HepG2 (cell line): ENCODE data around the gene MEGF6. TPM values are rescaled to one million over a fixed set of nuclear protein-coding genes. Genes with fewer than 3 reads are reported as not detected.

Experiments
- CTCF ChIP-seq: sonication (generic); formaldehyde crosslinking; IDR thresholded peaks from 2 replicates; pipeline ENCODE4 v1.5.0; 2020; ENCODE audit warnings: mild to moderate bottlenecking, missing genetic modification reagents, moderate library complexity
- FOXP4 ChIP-seq: sonication (generic); formaldehyde crosslinking; IDR thresholded peaks from 2 replicates; pipeline ENCODE4 v1.4.0; 2020; ENCODE audit warnings: missing genetic modification reagents
- PRPF4 ChIP-seq: fragments of 200-400 bp; formaldehyde crosslinking; IDR thresholded peaks from 2 replicates; pipeline ENCODE4 v1.6.1; 2016; ENCODE audit warnings: low read length, low read depth; ENCODE audit not compliant: poor library complexity, severe bottlenecking
- ZNF142 ChIP-seq: sonication (generic); formaldehyde crosslinking; IDR thresholded peaks from 2 replicates; pipeline ENCODE4 v1.4.0; 2020; ENCODE audit warnings: missing genetic modification reagents
- ZNF383 ChIP-seq: sonication (generic); formaldehyde crosslinking; IDR thresholded peaks from 2 replicates; pipeline ENCODE4 v1.4.0; 2020; ENCODE audit warnings: missing genetic modification reagents, mild to moderate bottlenecking, borderline replicate concordance
- ZNF784 ChIP-seq: sonication (generic); formaldehyde crosslinking; IDR thresholded peaks from 2 replicates; pipeline ENCODE4 v1.5.1; 2020; ENCODE audit warnings: missing genetic modification reagents, mild to moderate bottlenecking, borderline replicate concordance
- polyA plus RNA-seq, 8 experiments: library from polyadenylated mRNA; depleted of rRNA in 3 of 8; stranded (reverse) in 7 of 8; unstranded in 1 of 8; fragments of >200 nt; fragmentation: Illumina TruSeq in 4 of 8; extraction: Trizol in 4 of 8; gene quantifications; 2 replicates each; pipeline versions ENCODE4 v1.2.1 to v1.2.3, GENCODE V29; 2011 to 2016; ENCODE audit warnings: low read depth in 4 of 8, missing spikeins in 1 of 8, mixed read lengths in 1 of 8; ENCODE audit not compliant: insufficient read depth in 1 of 8
- total RNA-seq, 5 experiments: library from RNA; depleted of rRNA; stranded (reverse); fragments of >200 nt; fragmentation: Illumina TruSeq; extraction: Trizol; gene quantifications; 2 replicates each; pipeline ENCODE4 v1.2.3, GENCODE V29; 2016; ENCODE audit warnings: low read depth in 1 of 5
- TF ChIP-seq, protein P1 (sequence below): sonication (generic); formaldehyde crosslinking; IDR thresholded peaks from 2 replicates; pipeline ENCODE4 v1.4.0; 2020; ENCODE audit warnings: missing genetic modification reagents, low read depth, mild to moderate bottlenecking, borderline replicate concordance
- TF ChIP-seq, protein P2 (sequence below): sonication (generic); formaldehyde crosslinking; IDR thresholded peaks from 2 replicates; pipeline ENCODE4 v1.9.0; 2022; ENCODE audit warnings: low read depth, missing genetic modification reagents
- TF ChIP-seq, protein P3 (sequence below): sonication (generic); formaldehyde crosslinking; IDR thresholded peaks from 2 replicates; pipeline ENCODE4 v1.8.0; 2022; ENCODE audit warnings: missing genetic modification reagents, mild to moderate bottlenecking, moderate library complexity, borderline replicate concordance

Gene MEGF6
- total and polyA plus RNA-seq, 2 of the 13 experiments (the other 11 are each of a cell fraction or from before 2014, with no cell fraction given) = 1.9 TPM

GRCh38 chr1:3457910-3458883 is 153.1 kb downstream of the MEGF6 start (continued):
- no peak for TF ChIP-seq FOXP4 (CRISPR knock-in tag)
- no peak for TF ChIP-seq ZNF383 (CRISPR knock-in tag)
- TF ChIP-seq, protein P1, sequence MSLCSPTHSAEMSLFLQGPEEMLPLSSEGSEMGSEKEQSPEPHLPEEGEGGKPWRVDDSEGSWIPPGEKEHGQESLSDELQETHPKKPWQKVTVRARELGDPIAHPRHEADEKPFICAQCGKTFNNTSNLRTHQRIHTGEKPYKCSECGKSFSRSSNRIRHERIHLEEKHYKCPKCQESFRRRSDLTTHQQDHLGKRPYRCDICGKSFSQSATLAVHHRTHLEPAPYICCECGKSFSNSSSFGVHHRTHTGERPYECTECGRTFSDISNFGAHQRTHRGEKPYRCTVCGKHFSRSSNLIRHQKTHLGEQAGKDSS (CRISPR knock-in tag) = 0 out of 2 replicates have a peak, but pooled peaks have one; percentile 48
- TF ChIP-seq, protein P2, sequence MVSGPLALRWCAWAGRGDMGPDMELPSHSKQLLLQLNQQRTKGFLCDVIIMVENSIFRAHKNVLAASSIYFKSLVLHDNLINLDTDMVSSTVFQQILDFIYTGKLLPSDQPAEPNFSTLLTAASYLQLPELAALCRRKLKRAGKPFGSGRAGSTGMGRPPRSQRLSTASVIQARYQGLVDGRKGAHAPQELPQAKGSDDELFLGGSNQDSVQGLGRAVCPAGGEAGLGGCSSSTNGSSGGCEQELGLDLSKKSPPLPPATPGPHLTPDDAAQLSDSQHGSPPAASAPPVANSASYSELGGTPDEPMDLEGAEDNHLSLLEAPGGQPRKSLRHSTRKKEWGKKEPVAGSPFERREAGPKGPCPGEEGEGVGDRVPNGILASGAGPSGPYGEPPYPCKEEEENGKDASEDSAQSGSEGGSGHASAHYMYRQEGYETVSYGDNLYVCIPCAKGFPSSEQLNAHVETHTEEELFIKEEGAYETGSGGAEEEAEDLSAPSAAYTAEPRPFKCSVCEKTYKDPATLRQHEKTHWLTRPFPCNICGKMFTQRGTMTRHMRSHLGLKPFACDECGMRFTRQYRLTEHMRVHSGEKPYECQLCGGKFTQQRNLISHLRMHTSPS (CRISPR knock-in tag) = no peak
- TF ChIP-seq CTCF = no peak
- TF ChIP-seq ZNF142 (CRISPR knock-in tag) = no peak
- no peak for TF ChIP-seq ZNF784 (CRISPR knock-in tag)
- TF ChIP-seq PRPF4 = no peak
- TF ChIP-seq, protein P3, sequence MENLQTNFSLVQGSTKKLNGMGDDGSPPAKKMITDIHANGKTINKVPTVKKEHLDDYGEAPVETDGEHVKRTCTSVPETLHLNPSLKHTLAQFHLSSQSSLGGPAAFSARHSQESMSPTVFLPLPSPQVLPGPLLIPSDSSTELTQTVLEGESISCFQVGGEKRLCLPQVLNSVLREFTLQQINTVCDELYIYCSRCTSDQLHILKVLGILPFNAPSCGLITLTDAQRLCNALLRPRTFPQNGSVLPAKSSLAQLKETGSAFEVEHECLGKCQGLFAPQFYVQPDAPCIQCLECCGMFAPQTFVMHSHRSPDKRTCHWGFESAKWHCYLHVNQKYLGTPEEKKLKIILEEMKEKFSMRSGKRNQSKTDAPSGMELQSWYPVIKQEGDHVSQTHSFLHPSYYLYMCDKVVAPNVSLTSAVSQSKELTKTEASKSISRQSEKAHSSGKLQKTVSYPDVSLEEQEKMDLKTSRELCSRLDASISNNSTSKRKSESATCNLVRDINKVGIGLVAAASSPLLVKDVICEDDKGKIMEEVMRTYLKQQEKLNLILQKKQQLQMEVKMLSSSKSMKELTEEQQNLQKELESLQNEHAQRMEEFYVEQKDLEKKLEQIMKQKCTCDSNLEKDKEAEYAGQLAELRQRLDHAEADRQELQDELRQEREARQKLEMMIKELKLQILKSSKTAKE = no peak
